Activated CD4-positive, alpha-beta T cell treated with anti-CD3 and anti-CD28 coated beads, Interleukin-2, Interleukin-4, amounts not matched to agents 100 ng/mL and 50 ng/mL, durations not matched to agents 16 hours and 8 hours (primary cell): ENCODE measurements around the gene PRPSAP1.

Experiments
- DNase-seq: peaks from one replicate; pipeline ENCODE4 v3.0.0-alpha.2; 2020; ENCODE audit warnings: low spot score

PRPSAP1 gene, protein sequence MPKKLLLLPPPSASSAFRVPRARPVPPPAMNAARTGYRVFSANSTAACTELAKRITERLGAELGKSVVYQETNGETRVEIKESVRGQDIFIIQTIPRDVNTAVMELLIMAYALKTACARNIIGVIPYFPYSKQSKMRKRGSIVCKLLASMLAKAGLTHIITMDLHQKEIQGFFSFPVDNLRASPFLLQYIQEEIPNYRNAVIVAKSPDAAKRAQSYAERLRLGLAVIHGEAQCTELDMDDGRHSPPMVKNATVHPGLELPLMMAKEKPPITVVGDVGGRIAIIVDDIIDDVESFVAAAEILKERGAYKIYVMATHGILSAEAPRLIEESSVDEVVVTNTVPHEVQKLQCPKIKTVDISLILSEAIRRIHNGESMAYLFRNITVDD

DNA sequence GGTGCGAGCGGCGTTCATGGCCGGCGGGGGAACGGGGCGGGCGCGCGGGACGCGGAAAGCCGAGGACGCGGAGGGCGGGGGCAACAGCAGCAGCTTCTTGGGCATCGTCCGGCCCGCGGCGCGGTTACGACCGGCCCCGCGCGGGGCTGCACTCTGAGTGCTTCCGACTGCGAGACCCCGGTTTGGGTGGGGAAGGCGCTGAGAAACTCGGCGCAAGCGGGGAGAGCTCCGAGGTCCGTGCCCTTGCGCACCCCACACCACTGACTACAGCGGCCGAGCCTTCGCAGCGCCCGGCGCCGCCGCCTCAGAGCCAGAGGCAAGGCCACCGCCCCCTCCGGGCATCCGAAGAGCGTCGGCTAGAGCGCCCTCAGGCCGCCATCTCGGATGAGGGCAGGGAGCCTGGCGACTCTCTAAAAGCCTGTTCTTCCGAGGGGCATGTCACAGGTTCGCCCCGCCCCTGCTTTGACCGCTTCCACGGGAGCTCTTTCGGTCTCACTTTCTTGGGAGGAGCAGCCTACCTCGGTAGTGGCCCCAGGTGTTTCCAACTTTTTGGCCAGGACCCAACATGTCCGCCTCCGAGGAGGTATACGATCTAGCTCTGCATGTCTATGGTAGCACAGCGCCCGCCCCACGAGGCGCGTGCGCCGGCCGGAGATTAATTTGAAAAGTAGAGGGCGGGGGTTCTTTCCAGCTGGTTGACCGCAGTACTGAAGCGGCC is at the start of gene PRPSAP1:
TSS of gene PRPSAP1 (minus strand) at position 318 of the 718 bp plus-strand sequence. CDS start at position 105, 213 bp downstream.
- DNase-seq, result peak; percentile 88

DNA sequence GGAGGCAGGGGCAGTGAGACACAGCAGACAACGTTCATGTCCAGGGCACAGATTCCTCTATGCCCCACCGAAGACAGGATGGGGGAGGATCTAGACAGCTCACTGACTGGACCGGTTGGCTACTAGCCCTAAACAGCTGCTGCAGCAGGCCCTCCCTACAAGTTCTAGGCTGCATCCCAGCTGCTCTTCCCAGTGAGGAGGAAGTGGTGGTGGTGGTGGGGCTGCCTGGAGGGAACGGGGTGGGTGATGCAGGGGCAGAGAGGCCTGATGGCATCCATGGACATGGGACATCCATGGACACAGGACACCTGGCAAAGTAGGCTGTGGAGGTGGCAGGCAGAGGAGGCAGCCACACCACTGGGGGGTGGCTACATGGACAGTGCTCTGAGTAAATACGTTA is 49.0 kb upstream of the PRPSAP1 start:
- DNase-seq, result no peak

DNA sequence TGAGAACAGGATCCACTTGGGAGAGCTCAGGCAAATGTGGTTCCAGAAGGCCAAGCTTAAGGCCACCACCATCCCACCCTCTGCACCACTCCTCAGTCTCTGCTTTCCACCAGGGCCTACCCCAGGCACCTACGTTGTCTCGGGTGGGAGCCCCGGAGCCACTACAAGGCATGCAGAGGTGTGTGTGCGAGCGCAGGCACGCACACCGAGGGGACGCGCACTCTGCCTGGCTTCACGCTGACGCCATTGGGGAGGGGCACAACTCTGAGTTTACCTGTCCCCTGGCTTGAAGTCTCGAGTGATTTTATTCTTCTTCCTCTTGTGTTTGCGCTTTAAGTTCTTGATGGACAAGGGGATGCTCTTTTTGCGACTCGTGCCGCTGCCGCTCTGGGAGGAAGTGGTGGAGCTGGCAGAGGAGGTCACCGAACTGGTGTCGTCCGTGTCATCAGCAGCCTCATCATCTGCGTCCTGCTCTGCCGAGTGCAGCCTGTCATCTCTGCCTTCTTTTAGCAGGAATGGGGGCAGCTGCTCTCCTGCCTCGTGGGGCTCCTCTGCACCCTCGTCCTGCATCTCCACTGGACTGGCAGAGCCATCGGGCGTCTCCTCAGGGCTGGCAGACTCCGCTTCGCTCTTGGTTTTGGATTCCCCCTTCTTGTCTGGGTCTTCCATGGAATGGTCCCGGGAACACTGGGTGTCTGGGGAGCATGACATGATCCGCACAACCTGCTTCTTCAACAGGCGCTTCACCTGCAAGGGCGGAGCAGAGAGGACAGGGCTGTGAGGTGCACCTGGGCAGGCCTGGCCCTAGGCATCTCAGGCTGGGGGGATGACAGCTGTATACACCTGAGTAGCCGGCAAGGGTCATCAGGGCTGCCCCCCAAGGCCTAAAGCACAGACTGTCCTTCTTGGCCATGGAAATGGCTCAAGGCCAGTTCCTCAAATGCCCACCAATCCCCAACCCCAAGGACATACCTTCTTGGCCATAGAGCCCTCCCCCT is 45.8 kb upstream of the PRPSAP1 start:
- DNase-seq, result no peak

DNA sequence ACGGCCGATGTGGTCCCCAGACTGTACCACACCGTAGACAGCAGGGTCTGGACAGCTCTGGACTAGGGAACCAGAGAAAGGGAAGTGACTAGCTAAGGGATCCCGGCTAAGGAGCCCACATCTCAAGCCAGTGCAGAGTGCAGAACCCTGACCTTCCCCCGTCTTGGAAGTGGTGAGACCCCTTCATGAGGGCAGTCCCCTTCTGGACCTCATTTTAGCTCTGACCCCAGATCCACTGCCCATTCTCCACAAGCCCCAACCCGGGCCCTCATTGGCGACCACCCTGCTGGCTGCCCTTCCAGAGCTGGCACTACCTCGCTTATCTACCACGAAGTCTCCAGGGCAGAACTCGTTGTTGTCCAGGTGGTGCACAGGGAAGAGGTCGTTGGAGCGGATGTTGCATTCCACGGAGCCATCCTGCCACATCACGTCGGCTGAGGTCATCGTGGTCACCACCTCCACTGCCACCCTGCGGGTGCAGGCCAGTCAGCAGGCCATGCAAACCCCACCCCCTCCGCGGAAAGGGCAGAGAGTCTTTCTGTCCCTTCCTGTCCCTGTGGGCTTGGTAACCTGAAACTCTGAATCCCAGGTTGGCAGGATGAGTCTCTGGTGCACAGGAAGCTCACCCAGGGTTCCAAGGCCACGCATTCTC is 44.9 kb upstream of the PRPSAP1 start:
- DNase-seq, result no peak

DNA sequence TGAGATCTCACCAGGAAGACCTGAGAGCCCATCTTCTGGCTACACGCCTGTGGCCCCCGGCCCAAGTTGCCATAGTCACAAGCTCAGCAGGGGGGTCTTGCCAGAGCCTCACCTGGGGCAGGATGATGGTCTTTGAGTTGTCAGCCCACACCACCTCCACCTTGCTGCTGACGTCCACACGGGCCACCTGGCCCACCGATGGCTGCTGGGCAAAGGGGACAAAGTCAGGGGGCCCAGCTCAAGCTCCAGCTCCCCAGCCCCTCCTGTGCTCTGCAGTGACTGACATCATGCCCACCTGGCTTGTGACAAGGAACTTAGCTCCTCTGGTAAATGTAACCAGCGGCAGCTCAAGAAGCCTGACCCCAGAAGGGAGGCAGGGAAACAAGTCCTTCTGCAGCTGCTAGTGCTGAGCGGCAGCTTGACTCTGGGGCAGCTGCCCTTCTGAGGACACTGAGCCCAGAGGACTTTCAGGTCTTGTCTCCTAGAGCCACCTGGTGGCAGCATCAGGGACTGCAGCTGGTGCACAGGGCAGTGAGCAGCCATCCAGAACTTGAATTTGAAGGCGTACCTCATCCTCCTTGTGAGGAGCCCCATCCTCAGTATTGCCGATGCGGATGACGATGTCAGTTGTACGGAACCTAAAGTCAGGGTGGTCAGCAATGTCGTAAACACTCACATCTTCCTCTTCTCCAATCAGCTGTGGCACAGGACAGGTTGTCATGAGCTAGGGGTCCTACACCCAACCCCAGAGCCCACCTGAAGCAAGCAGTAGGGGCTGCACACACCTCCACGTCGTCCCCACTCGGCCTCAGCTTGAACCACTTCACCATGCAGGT is 44.2 kb upstream of the PRPSAP1 start:
- peak; percentile 85 for DNase-seq

DNA sequence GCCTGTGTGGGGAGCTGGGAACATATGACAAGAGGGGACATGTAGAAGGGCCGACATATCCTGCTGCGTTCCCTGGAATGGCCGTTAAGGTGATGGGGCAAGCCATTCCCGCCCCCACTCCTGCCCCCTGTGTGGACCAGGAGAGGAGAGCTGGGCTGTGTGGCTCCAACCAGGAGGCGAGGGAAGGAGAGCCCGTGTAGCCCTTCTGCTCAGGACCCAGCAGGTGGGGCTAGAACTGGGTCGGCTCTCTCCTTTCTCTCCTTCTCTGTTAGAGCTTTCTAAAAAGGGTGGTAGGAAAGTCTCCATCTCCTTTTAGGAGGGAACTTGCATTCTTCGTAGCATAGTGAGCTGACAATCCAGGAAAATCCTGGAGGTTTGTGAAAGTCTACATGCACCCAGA is 43.5 kb upstream of the PRPSAP1 start:
- DNase-seq, result no peak

DNA sequence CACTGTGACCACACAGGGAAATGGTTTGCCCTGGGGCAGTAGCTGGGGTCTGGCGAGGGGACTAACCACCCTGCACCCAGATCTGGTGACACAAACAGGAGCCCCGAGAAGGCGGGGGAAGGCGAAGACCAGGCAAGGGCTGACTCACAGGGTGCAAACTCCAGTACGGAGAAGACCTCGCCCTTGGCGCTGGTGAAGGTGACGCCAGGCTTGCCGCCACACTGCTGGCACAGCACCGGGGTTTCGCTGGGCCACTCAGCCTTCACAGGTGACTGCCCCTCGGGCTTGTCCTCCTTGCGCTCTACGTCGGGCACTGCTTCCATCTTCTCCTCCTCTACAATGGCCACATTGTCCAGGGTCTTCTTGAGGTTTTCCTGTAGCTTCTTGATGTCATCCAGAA is 42.3 kb upstream of the PRPSAP1 start:
- no peak for DNase-seq

DNA sequence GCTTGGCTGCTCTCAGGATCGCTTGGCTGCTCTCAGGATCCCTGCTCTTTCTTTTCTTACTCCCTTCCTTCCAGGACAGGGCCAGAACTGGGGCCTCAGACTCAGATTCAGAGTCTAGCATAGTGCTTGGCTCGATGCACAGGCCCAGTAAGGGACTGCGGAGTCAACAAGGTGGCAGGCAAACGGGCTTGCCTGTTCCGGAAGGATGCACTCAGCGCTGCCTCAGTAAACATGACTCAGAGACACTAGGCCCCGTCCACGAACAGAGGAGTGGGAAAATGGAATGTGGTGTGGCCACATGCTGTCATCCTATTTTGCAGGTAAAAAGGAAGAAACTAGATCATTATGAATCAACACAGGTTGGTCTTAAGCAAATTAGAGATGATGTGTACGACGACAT is 40.5 kb upstream of the PRPSAP1 start:
- no peak for DNase-seq

DNA sequence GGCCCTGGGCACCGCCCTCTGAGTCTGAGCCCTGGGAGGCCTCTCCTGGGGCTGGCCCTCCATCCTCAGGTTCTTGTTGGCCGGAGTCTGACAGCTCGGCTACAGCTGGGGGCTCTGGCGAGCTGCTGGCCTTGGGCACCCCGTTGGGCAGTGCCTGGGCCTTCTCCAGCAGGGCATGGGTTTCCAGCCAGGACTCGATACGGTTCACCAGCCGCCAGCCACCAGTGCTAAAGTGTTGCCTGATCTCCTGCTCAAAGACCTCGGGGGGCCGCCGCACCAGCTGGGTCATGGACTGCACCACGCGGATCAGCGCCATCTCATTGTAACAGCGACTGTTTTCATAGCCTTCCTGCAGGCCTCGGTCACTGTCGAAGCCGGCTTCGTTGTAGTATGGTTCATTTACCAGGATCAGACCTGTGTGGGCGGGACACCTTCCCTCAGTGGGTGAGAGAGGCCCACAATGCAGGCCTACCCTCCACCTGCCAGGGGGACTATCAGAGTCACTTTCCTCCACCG is 37.5 kb upstream of the PRPSAP1 start:
- no peak for DNase-seq

DNA sequence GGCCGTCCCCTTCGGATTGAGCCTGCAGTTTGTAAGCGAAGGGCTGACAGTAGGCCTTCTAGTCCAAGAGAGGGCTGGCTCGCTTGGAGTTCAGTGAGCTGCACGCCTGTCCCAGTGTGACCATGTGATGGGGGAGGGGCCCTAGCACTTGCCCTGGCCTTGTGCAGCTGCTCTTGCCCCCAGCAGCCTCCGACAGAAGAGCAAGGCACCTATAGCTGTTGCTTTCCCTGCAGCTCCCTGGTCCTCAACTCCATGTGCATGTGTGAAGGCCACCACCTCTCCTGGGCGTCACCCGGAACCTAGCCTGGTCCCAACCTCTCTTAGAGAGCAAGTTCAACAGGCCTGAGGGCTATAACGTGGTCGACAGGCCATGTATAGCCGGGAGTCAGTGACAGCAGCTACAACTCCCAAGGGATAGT is 36.3 kb upstream of the PRPSAP1 start:
- DNase-seq, result no peak

DNA sequence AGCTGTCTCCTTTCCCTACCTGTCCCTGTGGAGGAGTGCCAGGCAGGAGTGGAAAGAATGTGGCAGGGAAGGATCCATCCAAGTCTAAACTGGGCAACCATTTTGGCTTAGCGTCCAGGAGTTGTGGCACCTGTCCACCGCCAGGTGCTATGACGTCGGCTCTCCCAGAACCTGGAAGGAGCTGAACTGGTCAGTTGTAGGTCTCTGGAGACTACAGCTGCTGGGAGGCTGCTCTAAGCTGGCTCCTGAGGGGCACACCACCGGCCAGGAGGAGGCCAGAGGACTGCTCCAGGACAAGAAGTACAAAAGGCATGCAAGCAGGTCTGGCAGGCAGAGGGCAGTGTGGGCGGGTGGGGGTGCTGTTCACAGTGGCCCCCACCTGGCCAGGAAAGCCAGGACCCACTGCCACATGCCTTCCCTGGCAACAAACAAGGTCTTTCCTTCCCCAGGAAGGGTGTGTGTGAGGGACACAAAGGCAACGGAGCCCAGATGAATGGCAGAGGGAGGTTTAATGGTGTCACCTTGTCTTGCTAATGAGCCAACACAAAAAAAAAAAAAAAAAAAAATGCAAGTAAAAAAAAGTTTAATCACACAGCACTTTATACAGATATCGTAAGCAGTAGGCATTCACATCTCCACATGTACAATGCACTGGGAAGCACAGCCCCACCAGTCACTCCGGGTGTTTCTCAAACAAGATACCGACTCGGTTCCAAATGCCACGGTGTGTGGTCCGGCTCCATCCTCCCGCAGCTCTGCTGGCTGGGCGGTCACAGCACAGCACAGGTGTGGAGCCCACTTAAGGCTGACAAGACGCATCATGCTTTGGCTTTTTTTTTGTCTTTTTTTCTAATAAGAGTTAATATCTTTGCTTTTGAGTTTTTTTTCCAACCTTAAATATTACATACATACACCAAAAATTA is 35.5 kb upstream of the PRPSAP1 start:
- DNase-seq, result no peak

DNA sequence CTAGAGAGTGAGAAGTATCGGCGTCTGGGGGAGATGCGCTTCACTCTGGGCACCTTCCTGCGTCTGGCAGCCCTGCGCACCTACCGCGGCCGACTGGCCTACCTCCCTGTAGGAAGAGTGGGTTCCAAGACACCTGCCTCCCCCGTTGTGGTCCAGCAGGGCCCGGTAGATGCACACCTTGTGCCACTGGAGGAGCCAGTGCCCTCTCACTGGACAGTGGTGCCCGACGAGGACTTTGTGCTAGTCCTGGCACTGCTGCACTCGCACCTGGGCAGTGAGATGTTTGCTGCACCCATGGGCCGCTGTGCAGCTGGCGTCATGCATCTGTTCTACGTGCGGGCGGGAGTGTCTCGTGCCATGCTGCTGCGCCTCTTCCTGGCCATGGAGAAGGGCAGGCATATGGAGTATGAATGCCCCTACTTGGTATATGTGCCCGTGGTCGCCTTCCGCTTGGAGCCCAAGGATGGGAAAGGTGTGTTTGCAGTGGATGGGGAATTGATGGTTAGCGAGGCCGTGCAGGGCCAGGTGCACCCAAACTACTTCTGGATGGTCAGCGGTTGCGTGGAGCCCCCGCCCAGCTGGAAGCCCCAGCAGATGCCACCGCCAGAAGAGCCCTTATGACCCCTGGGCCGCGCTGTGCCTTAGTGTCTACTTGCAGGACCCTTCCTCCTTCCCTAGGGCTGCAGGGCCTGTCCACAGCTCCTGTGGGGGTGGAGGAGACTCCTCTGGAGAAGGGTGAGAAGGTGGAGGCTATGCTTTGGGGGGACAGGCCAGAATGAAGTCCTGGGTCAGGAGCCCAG is 33.5 kb upstream of the PRPSAP1 start:
- DNase-seq, result no peak

DNA sequence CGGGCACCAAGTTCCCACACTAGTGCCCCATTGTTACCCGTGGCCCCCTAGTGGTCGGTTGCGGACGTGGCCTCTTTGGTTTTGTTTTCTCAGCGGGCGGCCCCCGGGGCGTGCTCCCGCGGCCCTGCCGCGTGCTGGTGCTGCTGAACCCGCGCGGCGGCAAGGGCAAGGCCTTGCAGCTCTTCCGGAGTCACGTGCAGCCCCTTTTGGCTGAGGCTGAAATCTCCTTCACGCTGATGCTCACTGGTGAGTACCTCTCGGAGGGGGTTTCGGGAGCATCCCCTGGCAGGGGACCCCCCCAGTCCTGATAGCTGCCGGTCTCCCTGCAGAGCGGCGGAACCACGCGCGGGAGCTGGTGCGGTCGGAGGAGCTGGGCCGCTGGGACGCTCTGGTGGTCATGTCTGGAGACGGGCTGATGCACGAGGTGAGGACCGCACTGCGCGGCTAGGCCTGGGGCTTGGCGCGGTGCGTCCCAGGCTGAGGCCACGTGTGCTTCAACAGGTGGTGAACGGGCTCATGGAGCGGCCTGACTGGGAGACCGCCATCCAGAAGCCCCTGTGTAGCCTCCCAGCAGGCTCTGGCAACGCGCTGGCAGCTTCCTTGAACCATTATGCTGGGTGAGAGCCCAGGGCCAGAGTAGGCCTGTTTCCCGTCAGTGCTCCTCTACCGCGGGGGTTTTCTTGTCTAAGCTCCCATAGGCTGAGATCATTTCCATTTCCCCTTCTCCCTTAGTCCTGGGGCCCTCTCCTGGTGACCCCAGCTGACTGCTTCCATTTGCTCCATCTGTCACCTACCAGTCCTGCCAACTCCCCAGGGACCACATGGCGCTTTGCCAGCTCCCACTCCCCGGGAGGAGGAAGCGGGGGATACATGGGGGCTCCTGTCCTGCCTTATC is 32.4 kb upstream of the PRPSAP1 start:
- DNase-seq, result peak; percentile 88

DNA sequence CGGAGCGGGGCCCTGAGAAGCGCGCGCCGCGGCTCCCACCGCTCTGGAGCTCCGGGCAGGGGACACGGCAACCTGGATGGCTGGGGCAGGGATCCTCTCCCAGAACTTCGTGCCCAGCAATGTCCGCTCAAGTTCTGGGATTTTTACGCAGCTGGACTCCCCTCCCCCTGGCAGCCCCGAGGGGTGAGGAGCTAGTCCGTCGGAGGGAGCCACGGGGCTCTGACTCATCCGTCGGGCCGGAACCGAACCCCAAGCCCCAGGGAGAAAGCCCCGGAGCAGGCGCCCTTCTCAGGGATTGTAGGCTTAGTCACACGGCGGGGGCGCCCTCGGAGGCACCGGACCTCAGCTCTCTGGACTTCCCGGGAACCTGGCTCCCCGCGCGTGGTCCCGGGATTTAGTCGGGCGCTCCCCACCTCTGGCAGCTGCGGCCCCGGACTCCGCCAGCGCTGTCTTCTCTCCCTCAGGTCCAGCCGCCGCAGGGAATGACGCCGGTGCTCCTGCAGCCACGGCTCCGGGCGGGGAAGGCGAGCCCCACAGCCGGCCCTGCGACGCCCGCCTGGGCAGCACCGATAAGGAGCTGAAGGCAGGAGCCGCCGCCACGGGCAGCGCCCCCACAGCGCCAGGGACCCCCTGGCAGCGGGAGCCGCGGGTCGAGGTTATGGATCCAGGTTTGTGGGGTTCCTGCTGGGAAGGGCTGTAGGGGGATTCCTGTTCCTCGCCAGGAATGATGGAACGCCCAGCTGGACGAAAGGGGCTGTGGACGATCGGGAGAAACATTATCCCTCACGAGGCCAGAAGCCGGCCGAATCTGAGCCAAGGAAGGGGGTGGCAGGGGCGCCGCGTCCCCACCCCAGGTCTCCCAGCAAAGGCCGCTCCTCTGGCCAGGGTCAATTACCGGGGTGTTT is 31.5 kb upstream of the PRPSAP1 start:
- DNase-seq, result no peak

DNA sequence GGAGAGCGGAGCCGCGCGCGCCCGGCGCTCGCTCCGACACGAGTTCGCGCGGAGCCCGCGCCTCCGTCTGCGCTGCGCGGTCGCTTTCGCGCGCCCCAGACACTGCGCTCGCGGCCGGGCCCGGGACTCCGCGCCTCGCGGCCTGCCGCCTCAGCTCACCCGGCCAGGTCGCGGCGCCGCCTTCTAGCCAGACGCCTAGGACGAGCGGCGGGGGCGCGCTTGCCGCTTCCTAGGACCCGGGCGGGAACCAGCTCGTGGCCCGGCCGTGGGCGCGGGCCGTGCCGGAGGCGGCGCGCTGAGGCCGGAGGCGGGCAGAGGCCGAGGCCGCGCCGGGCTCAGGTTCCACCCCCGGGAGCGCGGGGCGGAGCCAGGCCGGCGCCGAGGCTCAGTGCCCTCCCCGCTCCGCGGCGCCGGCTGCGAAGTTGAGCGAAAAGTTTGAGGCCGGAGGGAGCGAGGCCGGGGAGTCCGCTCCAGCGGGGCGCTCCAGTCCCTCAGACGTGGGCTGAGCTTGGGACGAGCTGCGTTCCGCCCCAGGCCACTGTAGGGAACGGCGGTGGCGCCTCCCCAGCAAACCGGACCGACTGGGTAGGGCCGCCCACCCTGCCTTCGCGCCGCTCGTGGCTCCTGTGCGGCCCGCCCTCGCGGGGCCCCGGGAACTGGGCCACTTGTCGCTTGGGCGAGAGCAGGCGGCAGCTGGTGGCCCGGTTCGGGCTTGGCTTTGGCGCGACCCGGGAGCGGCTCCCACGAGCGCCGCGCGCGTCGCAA is 30.7 kb upstream of the PRPSAP1 start, which contains the start of gene SPHK1:
TSS of gene SPHK1 (plus strand) at position 388 of the 765 bp plus-strand sequence. CDS start 1,036 bp downstream, outside the sequence.
- peak; percentile 71 for DNase-seq
